C4-2B (cell line): ENCODE data around the gene SAMHD1.

Experiments
- ZFX ChIP-seq: fragments of 450-650 bp; IDR thresholded peaks from 2 replicates; pipeline ENCODE4 v1.6.1; 2017
- TF ChIP-seq, protein P1 (sequence below): fragments of 450-650 bp; conservative IDR thresholded peaks from 2 replicates; pipeline ENCODE4 v1.5.1; 2017; ENCODE audit warnings: mild to moderate bottlenecking

GRCh38 chr20:36916199-36916598 lies 35.3 kb downstream of the SAMHD1 start:
- no peak for TF ChIP-seq ZFX
- TF ChIP-seq, protein P1, sequence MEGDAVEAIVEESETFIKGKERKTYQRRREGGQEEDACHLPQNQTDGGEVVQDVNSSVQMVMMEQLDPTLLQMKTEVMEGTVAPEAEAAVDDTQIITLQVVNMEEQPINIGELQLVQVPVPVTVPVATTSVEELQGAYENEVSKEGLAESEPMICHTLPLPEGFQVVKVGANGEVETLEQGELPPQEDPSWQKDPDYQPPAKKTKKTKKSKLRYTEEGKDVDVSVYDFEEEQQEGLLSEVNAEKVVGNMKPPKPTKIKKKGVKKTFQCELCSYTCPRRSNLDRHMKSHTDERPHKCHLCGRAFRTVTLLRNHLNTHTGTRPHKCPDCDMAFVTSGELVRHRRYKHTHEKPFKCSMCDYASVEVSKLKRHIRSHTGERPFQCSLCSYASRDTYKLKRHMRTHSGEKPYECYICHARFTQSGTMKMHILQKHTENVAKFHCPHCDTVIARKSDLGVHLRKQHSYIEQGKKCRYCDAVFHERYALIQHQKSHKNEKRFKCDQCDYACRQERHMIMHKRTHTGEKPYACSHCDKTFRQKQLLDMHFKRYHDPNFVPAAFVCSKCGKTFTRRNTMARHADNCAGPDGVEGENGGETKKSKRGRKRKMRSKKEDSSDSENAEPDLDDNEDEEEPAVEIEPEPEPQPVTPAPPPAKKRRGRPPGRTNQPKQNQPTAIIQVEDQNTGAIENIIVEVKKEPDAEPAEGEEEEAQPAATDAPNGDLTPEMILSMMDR, result no peak
